Measurements from ENCODE around the gene STXBP6.

- TF ChIP-seq, protein P1, sequence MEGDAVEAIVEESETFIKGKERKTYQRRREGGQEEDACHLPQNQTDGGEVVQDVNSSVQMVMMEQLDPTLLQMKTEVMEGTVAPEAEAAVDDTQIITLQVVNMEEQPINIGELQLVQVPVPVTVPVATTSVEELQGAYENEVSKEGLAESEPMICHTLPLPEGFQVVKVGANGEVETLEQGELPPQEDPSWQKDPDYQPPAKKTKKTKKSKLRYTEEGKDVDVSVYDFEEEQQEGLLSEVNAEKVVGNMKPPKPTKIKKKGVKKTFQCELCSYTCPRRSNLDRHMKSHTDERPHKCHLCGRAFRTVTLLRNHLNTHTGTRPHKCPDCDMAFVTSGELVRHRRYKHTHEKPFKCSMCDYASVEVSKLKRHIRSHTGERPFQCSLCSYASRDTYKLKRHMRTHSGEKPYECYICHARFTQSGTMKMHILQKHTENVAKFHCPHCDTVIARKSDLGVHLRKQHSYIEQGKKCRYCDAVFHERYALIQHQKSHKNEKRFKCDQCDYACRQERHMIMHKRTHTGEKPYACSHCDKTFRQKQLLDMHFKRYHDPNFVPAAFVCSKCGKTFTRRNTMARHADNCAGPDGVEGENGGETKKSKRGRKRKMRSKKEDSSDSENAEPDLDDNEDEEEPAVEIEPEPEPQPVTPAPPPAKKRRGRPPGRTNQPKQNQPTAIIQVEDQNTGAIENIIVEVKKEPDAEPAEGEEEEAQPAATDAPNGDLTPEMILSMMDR (IDR thresholded peaks at IDR 0.05), result no peak
- TF ChIP-seq EP300 (IDR thresholded peaks at IDR 0.05) (no peak), POLR2A (IDR thresholded peaks at IDR 0.05) (no peak)
These were observed 201.7 kb downstream of the STXBP6 start for GRCh38 chr14:24848102-24848790.
